K562 (cell line): ENCODE data around the gene PAM. TPM values are rescaled to one million over a fixed set of nuclear protein-coding genes. Genes with fewer than 3 reads are reported as not detected.
A peak's percentile ranks its signal among the peaks of the same experiment; 100 is the strongest.

ENCODE experiments used
- ATAC-seq: fragments of 200-7000 bp; cut with Tn5 transposase; 3 replicates; pipeline ENCODE4 v1.9.1; 2020; ENCODE audit warnings: moderate library complexity
- BruUV-seq: library from RNA; stranded (reverse); fragments of 400-500 nt; replicated peaks from 2 replicates; lab custom pipeline; 2021; lab: Mats Ljungman, UMichigan
- CTCF ChIA-PET: fragments of 300-600 bp; formaldehyde crosslinking; extraction: SDS; loops from one replicate; lab custom pipeline; 2021; ENCODE audit warnings: low intra/inter-chr PET ratio; lab: Yijun Ruan, JAX
- POLR2A ChIA-PET: fragments of 300-600, 350-650 bp; sonication (Branson Sonifier 250); formaldehyde crosslinking; extraction: SDS; loops from one replicate; lab custom pipeline; 2021; ENCODE audit warnings: antibody characterized with exemption, inconsistent platforms; lab: Yijun Ruan, JAX
- DNase-seq, 4 experiments: peaks; one replicate each; pipeline versions ENCODE4 v3.0.0 to v3.0.0-alpha.2; 2011 to 2018; ENCODE audit warnings: low spot score in 3 of 4, mixed read lengths in 3 of 4; ENCODE audit errors: extremely low read depth in 1 of 4
- FAIRE-seq: peaks from 2 replicates; lab custom pipeline; 2011; peaks lifted over from hg19 to GRCh38; lab: Jason Lieb, UNC
- H2AFZ ChIP-seq: 2 replicates; pipeline ENCODE4 v1.6.0; 2011; ENCODE audit warnings: low read depth, low read length, control low read depth, inconsistent platforms
- H3K27ac ChIP-seq: fragments of 200-600 bp; 3 replicates; pipeline ENCODE4 v1.8.0; 2011; ENCODE audit warnings: low read depth, mild to moderate bottlenecking, control low read depth, inconsistent platforms, low read length, moderate library complexity, mixed read lengths; ENCODE audit errors: extremely low read depth
- H3K27me3 ChIP-seq, 2 experiments: fragments of 300-600 bp in 1 of 2; 2 replicates in 1 of 2; 3 replicates in 1 of 2; pipeline versions ENCODE4 v1.6.0 to v1.8.0; 2011; ENCODE audit warnings: inconsistent platforms in 2 of 2, low read length in 2 of 2, mild to moderate bottlenecking in 1 of 2, mixed read lengths in 1 of 2, moderate library complexity in 1 of 2; ENCODE audit not compliant: control insufficient read depth in 2 of 2, insufficient read depth in 2 of 2
- H3K36me3 ChIP-seq: fragments of 300-600 bp; 3 replicates; pipeline ENCODE4 v1.8.0; 2011; ENCODE audit warnings: mild to moderate bottlenecking, low read length, inconsistent platforms; ENCODE audit not compliant: control insufficient read depth, insufficient read depth
- H3K4me1 ChIP-seq, 2 experiments: fragments of 200-600 bp in 1 of 2; replicated peaks in 1 of 2; 2 replicates in 1 of 2; 3 replicates in 1 of 2; pipeline versions ENCODE4 v1.5.1 to v1.8.0; 2011; ENCODE audit warnings: inconsistent platforms in 2 of 2, low read length in 2 of 2, mild to moderate bottlenecking in 1 of 2, mixed read lengths in 1 of 2, moderate library complexity in 1 of 2; ENCODE audit not compliant: control insufficient read depth in 2 of 2, insufficient read depth in 2 of 2
- H3K4me2 ChIP-seq: 2 replicates; pipeline ENCODE4 v1.6.1; 2011; ENCODE audit warnings: low read length, control low read depth, inconsistent platforms, mixed read lengths; ENCODE audit not compliant: insufficient read depth
- H3K4me3 ChIP-seq: fragments of 200-600 bp; sonication (generic), shearing (Covaris generic); 2 replicates; pipeline ENCODE4 v1.5.1; 2016; ENCODE audit warnings: control low read depth, inconsistent platforms
- H3K79me2 ChIP-seq: fragments of 200-600 bp; 3 replicates; pipeline ENCODE4 v1.8.0; 2011; ENCODE audit warnings: low read length, inconsistent platforms; ENCODE audit not compliant: control insufficient read depth, insufficient read depth
- H3K9ac ChIP-seq, 2 experiments: 2 replicates each; pipeline versions ENCODE4 v1.6.0 to v1.6.1; 2011; ENCODE audit warnings: low read depth in 2 of 2, low read length in 2 of 2, control low read depth in 1 of 2, inconsistent platforms in 1 of 2, mild to moderate bottlenecking in 1 of 2, mixed read lengths in 1 of 2; ENCODE audit not compliant: insufficient read depth in 1 of 2
- H3K9me1 ChIP-seq: one replicate; pipeline ENCODE4 v1.6.0; 2011; ENCODE audit warnings: inconsistent platforms, mild to moderate bottlenecking, low read length, moderate library complexity; ENCODE audit not compliant: control insufficient read depth, insufficient read depth
- H3K9me3 ChIP-seq: replicated peaks from 2 replicates; pipeline ENCODE4 v1.5.1; 2011; ENCODE audit warnings: low read depth, low read length, inconsistent platforms; ENCODE audit not compliant: control insufficient read depth, insufficient read depth
- H4K20me1 ChIP-seq: replicated peaks from 2 replicates; pipeline ENCODE4 v1.6.1; 2011; ENCODE audit warnings: low read length, inconsistent platforms, mixed read lengths; ENCODE audit not compliant: control insufficient read depth, insufficient read depth
- RBM34 ChIP-seq: fragments of 200-400 bp; formaldehyde crosslinking; IDR thresholded peaks from 2 replicates; pipeline ENCODE4 v1.6.1; 2018; ENCODE audit warnings: low read length, borderline replicate concordance; ENCODE audit not compliant: insufficient read depth
- ZNF146 ChIP-seq: IDR thresholded peaks from one replicate; pipeline ENCODE4 v1.6.1; 2018; ENCODE audit warnings: missing compliant biosample characterization; ENCODE audit not compliant: unreplicated experiment
- ZNF197 ChIP-seq: fragments of 200-800 bp; sonication (Bioruptor generic); IDR thresholded peaks from 2 replicates; pipeline ENCODE4 v1.6.1; 2016; ENCODE audit warnings: low read depth, missing genetic modification characterization, missing compliant biosample characterization
- WGBS: fragments of 100-300 bp; shearing (Covaris generic); methylation state at CpG from one replicate; pipeline ENCODE4 v1.1.6; 2016; ENCODE audit warnings: low coverage, mixed read lengths; ENCODE audit not compliant: insufficient coverage; ENCODE audit errors: missing lambda C conversion rate; 5-methylcytosine and 5-hydroxymethylcytosine counted together
- in situ Hi-C: fragments of 300-500 bp; cut with MboI; formaldehyde crosslinking; loops from 4 replicates; pipeline ENCODE4 v1.15.0; 2018; ENCODE audit warnings: inconsistent platforms, mixed read lengths
- intact Hi-C: fragments of 100-400 bp; cut with micrococcal nuclease; formaldehyde crosslinking; loops from 2 replicates; pipeline ENCODE4 v1.14.2; 2022
- polyA plus RNA-seq, 8 experiments: library from polyadenylated mRNA; depleted of rRNA in 4 of 8; stranded (reverse) in 5 of 8; unstranded in 3 of 8; fragments of >200 nt; fragmentation: Nextera tagmentation in 2 of 8; fragmentation: Illumina TruSeq in 1 of 8; extraction: Ambion mirVana in 2 of 8; extraction: Trizol in 1 of 8; gene quantifications; 2 replicates each; pipeline versions ENCODE4 v1.2.1 to v1.2.3, GENCODE V29; 2011 to 2014; ENCODE audit warnings: inconsistent platforms in 1 of 8, missing spikeins in 1 of 8
- total RNA-seq, 7 experiments: library from RNA; depleted of rRNA in 6 of 7; stranded (reverse); fragments of >200 nt in 6 of 7; fragmentation: Illumina TruSeq in 2 of 7; extraction: Trizol in 2 of 7; gene quantifications; 2 replicates each; pipeline versions ENCODE4 v1.2.1 to v1.2.3, GENCODE V29; 2011 to 2021; ENCODE audit warnings: low replicate concordance in 1 of 7

PAM gene
- total and polyA plus RNA-seq, 9 of the 15 experiments (the other 6 are each of a cell fraction or from before 2014, with no cell fraction given): 0.39 to 3.1 (median 0.77) TPM

- in situ Hi-C loops: no loop called here
- intact Hi-C loops: no loop called here
- H3K9me1 ChIP-seq: no peaks in the 10 kb centered on the region
- ChIA-PET POLR2A (interaction anchor here (0.7 to 1.1 kb wide), 2 partner anchors 11 to 41 kb away, joined by 3 read pairs; no protein-coding TSS in a partner anchor), CTCF (no interaction called here)
- H4K20me1 ChIP-seq: no peaks in the 10 kb centered on the region
- H3K27ac ChIP-seq: no peak overlapping the region
- no peak overlapping the region for H3K9ac ChIP-seq
- no peak overlapping the region for H3K4me3 ChIP-seq
- H3K27me3 ChIP-seq: peaks cover 4 to 13% of the 10 kb centered on the region in 2 experiments; a peak in 4 of 5 replicates
- TF ChIP-seq ZNF197 (CRISPR knock-in tag) (no peak), ZNF146 (CRISPR knock-in tag) (no peak)
- ATAC-seq (no peak), FAIRE-seq (no peak), DNase-seq (no peak)
- H3K36me3 ChIP-seq: no peaks in the 10 kb centered on the region
- no peaks in the 10 kb centered on the region for H3K9me3 ChIP-seq
- peaks cover 0 to 7% of the 10 kb centered on the region in 2 experiments; a peak in 1 of 5 replicates for H3K4me1 ChIP-seq
- no peak overlapping the region for H2AFZ ChIP-seq
- WGBS: 0% methylated on average over 3 of the region's 3 CpGs
- BruUV-seq: no TSS peak
- no peaks in the 10 kb centered on the region for H3K79me2 ChIP-seq
- H3K4me2 ChIP-seq: no peak overlapping the region
Measured at GRCh38 chr5:102865171-102865509, 110.0 kb downstream of the PAM start.

GRCh38 chr5:102865510-102866236, 110.6 kb downstream of the PAM start:
- intact Hi-C loops: no loop called here
- 0 out of 2 replicates have a peak overlapping the region, but pooled peaks have one; percentile 2 for H3K4me2 ChIP-seq

More at GRCh38 chr5:102865510-102866236, 110.6 kb downstream of the PAM start:
- TF ChIP-seq RBM34: no peak
- H3K27ac ChIP-seq: no peak overlapping the region
- ChIA-PET POLR2A (interaction anchor here (0.7 to 1.1 kb wide), 2 partner anchors 12 to 41 kb away, joined by 3 read pairs; no protein-coding TSS in a partner anchor), CTCF (no interaction called here)
- no peaks in the 10 kb centered on the region for H3K79me2 ChIP-seq
- peaks cover 0 to 7% of the 10 kb centered on the region in 2 experiments; a peak in 1 of 5 replicates for H3K4me1 ChIP-seq
- no peaks in the 10 kb centered on the region for H3K36me3 ChIP-seq
- peak overlapping the region in 1 of 2 experiments; percentile 42; a peak in 1 of 4 replicates for H3K9ac ChIP-seq
- no peaks in the 10 kb centered on the region for H4K20me1 ChIP-seq
- no peak overlapping the region for H3K4me3 ChIP-seq
- H3K9me1 ChIP-seq: no peaks in the 10 kb centered on the region
- peak; percentile 57 for ATAC-seq
- no peak overlapping the region; the same call in 1 of the 2 replicates for H2AFZ ChIP-seq
- peaks cover 4 to 13% of the 10 kb centered on the region in 2 experiments; a peak in 4 of 5 replicates for H3K27me3 ChIP-seq
- H3K9me3 ChIP-seq: no peaks in the 10 kb centered on the region
- FAIRE-seq: no peak
- in situ Hi-C loops: no loop called here
- DNase-seq: peak in 1 of 4 experiments; percentile 2
- WGBS: 4% methylated on average over 50 of the region's 54 CpGs
- BruUV-seq: no TSS peak
